Neural crest cell (in vitro differentiated cells): Measurements from ENCODE around the gene CCNL1. TPM values are rescaled to one million over a fixed set of nuclear protein-coding genes. Genes with fewer than 3 reads are reported as not detected.

Source experiments
- DNase-seq: peaks from one replicate; pipeline ENCODE4 v3.0.0; 2021; ENCODE audit warnings: low read depth, mixed read lengths, low spot score
- H3K27ac Mint-ChIP-seq: one replicate; pipeline ENCODE4 v1.8.0; 2021; ENCODE audit warnings: mild to moderate bottlenecking, mixed read lengths; ENCODE audit not compliant: unreplicated experiment
- H3K27me3 Mint-ChIP-seq: 2 replicates; pipeline ENCODE4 v1.8.0; 2021; ENCODE audit warnings: low read depth, mild to moderate bottlenecking, mixed read lengths
- H3K36me3 Mint-ChIP-seq: 2 replicates; pipeline ENCODE4 v1.8.0; 2021; ENCODE audit warnings: low read depth, mild to moderate bottlenecking, mixed read lengths
- H3K4me1 Mint-ChIP-seq: 2 replicates; pipeline ENCODE4 v1.8.0; 2021; ENCODE audit warnings: mixed read lengths
- H3K4me3 Mint-ChIP-seq: one replicate; pipeline ENCODE4 v1.8.0; 2021; ENCODE audit warnings: mild to moderate bottlenecking, mixed read lengths
- H3K9me3 Mint-ChIP-seq: 2 replicates; pipeline ENCODE4 v1.8.0; 2021; ENCODE audit warnings: mixed read lengths
- CTCF ChIP-seq: fragments of 200-600 bp; sonication (generic); conservative IDR thresholded peaks from 2 replicates; pipeline ENCODE4 v1.5.0; 2021; ENCODE audit warnings: antibody characterized with exemption, mild to moderate bottlenecking
- total RNA-seq: library from RNA; stranded (reverse); gene quantifications from 2 replicates; pipeline ENCODE4 v1.2.1, GENCODE V29; 2021

Gene CCNL1
- total RNA-seq, 1 donor from 2014 or later = 127 TPM

DNA sequence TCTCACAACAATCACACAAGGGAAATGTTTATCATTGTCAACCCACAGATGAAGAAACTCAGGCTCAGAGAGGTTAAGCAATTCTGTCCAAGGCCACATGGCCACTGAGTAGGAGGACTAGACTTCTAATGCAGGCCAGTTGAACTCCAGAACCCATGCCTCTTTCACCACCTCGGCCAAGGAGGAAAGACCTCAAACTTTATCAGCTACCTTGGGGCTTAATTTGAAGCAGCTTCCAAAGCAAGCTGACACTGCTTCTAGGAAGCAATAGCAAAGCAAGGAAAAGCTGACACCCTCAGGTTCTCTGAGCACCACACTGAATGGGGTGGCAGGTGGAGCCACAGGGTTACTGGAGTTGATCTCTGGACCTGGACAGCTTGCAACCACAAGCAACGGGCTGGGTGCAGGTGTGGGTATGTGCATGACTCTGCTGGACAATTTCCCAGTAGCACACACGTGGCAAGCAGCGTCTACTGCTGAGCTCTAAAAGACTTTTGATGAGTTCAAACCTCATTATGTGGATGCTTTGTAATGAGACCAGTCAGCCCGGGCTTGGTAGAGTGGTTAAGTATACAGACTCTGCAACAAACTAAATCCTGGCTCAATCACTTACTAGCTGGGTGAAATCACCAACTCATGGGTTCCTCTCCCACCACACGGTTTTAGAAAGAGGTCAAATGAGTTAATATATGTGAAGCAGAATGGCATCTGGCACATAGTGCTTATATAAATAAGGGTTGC, 23.1 kb downstream of the CCNL1 start:
- Mint-ChIP-seq H3K36me3 (peaks cover 2% of the 10 kb centered on the region), H3K4me3 (no peak overlapping the region), H3K9me3 (peaks cover 3% of the 10 kb centered on the region), H3K27ac (no peak overlapping the region), H3K4me1 (peaks cover 8% of the 10 kb centered on the region), H3K27me3 (no peaks in the 10 kb centered on the region)
- no peak for DNase-seq
- no peak for TF ChIP-seq CTCF

- no peaks in the 10 kb centered on the region for H3K27me3 Mint-ChIP-seq
- no peak overlapping the region for H3K4me3 Mint-ChIP-seq
- DNase-seq = no peak
- H3K36me3 Mint-ChIP-seq = no peaks in the 10 kb centered on the region
- peaks cover 3% of the 10 kb centered on the region for H3K9me3 Mint-ChIP-seq
- peak overlapping the region; percentile 86 for H3K27ac Mint-ChIP-seq
- peaks cover 12% of the 10 kb centered on the region for H3K4me1 Mint-ChIP-seq
- TF ChIP-seq CTCF = no peak
Observed at GRCh38 chr3:157135671-157136396, 24.1 kb downstream of the CCNL1 start.

GRCh38 chr3:157134620-157135191, 25.2 kb downstream of the CCNL1 start:
- H3K27me3 Mint-ChIP-seq = no peaks in the 10 kb centered on the region
- no peak for DNase-seq
- no peak overlapping the region for H3K27ac Mint-ChIP-seq
- no peak overlapping the region for H3K4me3 Mint-ChIP-seq
- H3K36me3 Mint-ChIP-seq = no peaks in the 10 kb centered on the region
- TF ChIP-seq CTCF = no peak
- peaks cover 22% of the 10 kb centered on the region for H3K4me1 Mint-ChIP-seq
- H3K9me3 Mint-ChIP-seq = peaks cover 3% of the 10 kb centered on the region

GRCh38 chr3:157133434-157134320, 26.3 kb downstream of the CCNL1 start:
- Mint-ChIP-seq H3K36me3 (no peaks in the 10 kb centered on the region), H3K9me3 (peaks cover 3% of the 10 kb centered on the region), H3K27ac (peak overlapping the region; percentile 29), H3K27me3 (no peaks in the 10 kb centered on the region), H3K4me1 (peaks cover 29% of the 10 kb centered on the region), H3K4me3 (no peak overlapping the region)
- no peak for DNase-seq
- no peak for TF ChIP-seq CTCF

- Mint-ChIP-seq H3K9me3 (peaks cover 3% of the 10 kb centered on the region), H3K27me3 (no peaks in the 10 kb centered on the region), H3K4me3 (no peak overlapping the region), H3K36me3 (no peaks in the 10 kb centered on the region), H3K27ac (no peak overlapping the region), H3K4me1 (peaks cover 29% of the 10 kb centered on the region)
- no peak for DNase-seq
- no peak for TF ChIP-seq CTCF
Observed at GRCh38 chr3:157132936-157133335, 27.0 kb downstream of the CCNL1 start.
